Nucleus accumbens (tissue), 56 donors: ENCODE data around the gene DHX30.
A peak's percentile ranks its signal among the peaks of the same experiment; 100 is the strongest.
"Not testable (repeated sequence)": the region's sequence is repeated elsewhere in the genome, so short reads cannot be mapped to it uniquely, and the experiment has no call there.

Source experiments
- DNase-seq, 56 donors: peaks; one replicate each; lab custom pipeline; 2025; lab: John Stamatoyannopoulos, UW

The DHX30 gene

DNA sequence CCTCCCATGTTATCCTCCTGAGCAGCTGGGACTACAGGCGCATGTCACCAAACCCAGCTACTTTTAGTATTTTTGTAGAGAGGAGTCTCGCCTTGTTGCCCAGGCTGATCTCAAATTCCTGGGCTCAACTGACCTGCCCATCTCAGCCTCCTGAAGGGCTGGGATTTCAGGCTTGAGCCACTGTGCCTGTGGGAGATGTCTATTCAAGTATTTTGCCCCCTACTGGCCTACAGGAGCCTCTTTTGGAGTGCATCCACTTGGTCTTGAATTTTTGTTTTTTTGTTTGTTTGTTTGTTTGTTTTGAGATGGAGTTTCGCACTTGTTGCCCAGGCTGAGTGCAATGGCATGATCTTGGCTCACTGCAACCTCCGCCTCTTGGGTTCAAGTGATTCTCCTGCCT, 3.2 kb upstream of the DHX30 start:
- no peak for DNase-seq

DNA sequence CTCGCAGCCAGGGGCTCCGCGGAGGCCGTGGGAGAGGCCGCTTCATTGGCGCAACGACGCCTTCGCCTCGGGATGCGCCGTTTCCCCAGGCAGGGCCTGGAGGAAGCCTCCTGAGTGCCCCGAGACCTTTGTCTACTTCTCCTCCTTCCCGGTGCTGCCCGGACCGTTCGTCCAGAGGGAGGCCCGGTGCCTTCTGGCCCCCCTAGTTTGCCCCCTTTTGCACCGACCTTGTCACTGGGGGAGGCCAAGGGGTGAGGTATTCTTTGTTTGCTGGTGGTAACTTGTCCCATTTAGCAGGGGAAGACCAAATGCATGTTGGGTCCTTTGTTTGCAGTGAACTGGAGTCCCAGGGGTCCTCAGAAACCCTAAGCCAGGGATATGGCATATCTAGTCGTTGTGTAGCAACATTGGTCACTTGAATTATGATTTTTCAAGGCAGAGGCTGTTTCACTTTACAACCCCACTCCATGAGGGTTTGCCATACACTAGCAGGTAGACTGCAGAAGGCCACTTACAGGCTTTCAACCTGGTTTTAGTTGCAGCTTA, 615 bp downstream of the DHX30 start:
- peak in 2 of 56 donors; percentile 45 to 48 for DNase-seq

DNA sequence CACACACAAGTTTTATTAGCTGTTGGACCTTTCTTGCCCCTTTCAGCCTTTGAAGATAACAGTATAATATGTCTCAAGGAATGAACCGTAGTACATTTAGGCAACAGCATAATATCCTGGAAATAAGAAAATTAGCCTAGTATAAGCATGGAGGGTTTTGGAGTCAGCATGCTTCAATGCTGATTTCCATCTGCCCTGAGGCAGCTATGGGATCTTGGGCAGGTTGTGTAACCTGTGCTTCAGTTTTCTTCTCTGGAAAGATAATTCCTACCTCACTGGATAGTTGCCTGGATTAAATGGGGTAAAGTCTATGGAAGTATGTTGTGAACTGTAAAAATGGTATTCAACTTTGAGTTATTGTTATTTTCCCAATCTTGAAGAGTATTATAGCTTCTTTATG, 1.6 kb downstream of the DHX30 start:
- no peak for DNase-seq

DNA sequence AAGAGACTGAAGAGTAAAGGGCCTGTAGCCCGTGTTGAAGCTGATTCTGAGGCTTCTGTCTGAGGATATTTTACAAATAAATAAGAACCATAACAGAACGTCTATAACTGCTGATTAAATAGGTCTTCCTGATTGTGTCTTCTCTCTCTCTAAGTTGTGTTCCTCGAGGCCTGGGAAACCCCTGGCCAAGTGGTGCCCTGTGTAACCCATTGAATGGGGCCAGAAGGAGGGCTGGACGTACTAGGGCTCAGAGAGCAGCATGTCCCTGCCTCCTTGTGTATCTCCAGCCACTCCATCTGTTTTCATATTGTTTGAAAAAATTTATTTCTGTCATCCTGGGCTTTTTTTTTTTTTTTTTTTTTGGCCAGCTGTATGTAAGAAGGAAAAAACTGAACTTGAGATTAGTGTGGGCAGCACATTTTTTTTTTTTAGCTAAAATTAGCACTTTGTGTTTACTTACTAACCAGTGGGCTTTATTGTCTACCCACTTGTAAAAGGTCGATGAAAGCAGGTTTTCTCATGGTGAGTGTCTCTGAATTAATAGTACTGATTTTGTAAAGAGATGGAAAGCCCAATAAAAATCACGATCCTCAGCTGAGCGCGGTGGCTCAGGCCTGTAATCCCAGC, 10.7 kb downstream of the DHX30 start:
- DNase-seq = peak in 2 of 56 donors; percentile 3 to 5

DNA sequence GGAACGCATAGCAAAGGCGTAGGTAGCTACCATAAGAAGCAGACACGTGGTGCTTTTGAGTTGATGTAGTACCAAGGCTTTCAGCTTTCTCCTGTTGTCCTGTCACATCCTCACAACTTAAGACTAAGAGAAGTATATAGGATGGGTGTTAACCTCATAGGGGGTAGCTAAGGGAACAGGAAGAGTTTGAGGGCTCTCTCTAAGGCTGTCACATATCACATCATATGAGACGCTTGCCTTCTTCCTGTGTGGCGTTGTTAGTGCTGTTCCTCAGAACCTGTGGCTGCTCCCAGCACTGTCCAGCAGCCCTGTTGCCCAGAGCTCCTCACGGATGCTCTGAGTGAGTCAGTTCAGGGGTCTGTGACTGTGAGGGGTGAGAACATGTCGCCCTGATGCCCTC, 14.7 kb downstream of the DHX30 start:
- DNase-seq = no peak

DNA sequence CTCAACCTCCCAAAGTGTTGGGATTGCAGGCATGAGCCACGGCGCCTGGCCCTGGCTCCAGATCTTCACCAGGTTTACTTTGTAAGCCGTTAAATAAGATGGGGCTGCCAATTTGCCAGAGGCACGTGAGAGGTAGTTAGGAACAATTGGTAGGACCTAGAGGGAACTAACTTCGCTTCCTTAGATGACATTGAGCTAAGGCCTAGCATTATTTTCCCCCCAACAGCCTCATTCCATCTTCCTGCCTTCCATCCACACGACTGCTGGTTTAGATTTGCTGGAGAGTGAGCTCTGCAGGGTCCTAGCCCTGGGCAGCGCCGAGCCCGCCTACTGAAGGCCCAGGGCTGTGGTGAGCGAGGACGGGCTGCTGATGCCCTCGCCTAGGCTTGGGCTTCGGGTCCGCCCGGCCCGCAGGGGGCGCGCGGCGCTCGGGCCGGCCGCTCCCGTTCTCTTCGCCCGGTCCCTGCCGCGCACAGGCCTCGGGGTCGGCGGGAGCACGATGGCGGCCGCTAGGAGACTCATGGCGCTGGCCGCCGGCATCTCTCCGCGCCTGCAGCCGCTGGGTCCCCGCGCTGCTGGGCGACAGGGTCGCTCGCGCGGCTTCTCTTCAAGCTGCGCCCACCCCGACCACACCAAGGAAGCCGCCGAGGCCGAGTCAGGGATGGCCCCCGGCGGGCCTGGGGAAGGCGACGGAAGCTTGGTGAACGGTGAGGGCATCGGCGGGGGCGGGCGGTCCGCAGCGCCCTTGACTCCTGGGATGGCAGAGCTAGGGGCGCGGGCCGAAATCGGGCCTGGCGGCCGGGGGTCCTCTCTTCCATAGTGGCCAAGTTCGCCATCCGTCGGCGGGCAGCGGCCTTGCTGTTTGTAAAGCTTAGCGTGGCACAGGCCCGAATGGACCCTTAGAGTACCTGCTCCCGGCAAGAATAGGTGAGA, 21.9 kb downstream of the DHX30 start:
- peak in 53 of 56 donors; percentile 15 to 82 (median 61) for DNase-seq

DNA sequence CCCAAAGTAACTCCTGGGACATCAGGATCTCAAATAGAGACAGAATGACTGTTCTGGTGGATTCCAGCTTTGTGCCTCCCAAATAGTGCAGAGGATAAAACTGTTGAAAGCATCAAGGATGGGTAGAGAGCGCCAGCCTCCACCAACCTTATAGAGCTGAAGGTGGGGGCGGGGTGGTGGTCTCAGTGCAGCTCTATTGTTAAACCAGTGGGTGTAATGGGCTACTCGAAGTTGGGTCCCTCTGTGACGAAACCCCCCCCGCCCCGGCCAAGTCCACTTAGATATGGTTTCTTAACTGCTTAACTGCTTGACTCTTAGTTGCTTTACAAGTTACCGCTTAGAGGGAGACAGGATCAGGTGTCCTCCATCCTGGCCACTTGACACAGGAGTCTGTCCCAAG, 22.7 kb downstream of the DHX30 start:
- no peak for DNase-seq

DNA sequence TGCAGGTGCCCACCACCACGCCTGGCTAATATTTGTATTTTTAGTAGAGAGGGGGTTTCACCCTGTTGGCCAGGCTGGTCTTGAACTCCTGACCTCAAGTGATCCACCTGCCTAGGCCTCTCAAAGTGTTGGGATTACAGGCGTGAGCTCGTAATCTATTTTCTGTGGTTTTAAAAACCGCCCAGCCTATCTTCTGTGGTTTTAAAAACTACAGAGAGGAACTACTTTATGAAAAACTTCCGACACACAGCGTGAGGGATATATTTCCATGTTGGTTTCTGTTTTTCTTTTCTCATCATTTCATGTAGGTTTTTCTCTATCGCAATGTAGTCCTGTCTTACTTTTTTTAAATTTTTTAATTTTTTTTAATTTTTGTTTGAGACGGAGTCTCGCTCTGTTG, 26.5 kb downstream of the DHX30 start:
- not testable (repeated sequence) for DNase-seq

DNA sequence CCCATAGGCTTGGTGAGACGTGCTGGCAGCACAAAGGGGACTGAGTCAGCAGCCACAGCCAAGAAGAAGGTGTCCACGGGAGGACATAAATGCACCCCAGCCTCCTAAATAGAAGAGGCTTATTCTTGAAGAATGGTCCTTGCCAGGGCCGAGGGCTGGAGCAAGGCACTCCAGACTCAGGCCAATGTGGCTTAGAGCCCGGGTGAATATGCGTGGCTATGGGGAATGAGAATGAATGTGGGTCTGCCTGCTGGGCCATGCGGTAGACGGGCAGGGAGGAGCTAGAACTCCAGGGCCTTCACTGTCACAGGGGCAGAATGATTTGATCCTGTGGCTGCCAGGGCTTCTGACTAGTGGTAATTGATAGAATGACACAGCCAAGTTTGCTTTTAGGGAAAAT, 34.0 kb downstream of the DHX30 start:
- peak in 25 of 56 donors; percentile 13 to 76 (median 37) for DNase-seq

DNA sequence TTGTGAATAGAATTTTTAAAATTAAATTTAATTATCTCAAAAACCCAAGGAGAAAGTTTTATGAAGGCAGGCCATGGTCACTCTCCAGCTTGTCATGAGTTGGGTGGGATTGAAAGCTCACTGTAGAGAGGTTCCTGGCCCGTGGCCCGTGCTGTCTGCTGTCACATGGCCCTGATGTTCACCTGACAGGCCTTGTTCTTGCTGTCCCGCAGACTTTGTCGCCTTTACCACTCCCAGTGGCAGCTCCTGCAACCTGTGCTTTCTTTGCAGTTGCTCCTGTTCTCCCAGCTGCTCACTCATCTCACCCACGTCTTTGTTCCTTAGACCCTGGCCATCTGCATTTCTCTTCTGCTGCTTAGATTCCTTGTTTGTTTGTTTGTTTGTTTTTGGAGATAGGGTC, 35.6 kb downstream of the DHX30 start:
- no peak for DNase-seq

DNA sequence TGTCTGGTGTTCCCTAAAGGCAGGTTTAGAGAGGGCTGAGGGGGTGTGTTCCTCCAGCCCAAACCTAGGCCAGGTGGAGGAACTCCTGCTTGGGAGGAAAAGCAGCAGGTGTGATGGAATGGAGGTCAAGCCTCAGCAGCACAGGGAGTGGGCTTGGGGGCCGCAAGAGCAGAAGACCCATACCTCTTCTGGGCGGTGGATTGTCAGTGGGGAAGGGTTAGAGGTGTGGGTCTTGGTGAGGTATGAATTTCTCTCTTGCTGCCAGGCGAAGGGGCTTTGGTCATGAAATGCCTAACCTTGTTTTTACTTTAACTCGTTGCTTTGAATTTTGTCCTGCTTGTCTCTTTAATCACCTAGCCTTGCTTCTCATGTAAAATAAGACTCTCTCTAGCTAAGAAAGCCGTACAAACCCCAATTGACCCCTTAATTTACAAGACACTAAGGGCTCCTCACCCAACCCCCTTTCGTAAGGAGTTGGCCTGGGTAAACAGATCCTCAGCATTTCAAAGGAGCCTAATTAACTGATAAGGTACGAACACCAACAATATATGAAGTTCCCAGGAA, 38.9 kb downstream of the DHX30 start:
- no peak for DNase-seq

DNA sequence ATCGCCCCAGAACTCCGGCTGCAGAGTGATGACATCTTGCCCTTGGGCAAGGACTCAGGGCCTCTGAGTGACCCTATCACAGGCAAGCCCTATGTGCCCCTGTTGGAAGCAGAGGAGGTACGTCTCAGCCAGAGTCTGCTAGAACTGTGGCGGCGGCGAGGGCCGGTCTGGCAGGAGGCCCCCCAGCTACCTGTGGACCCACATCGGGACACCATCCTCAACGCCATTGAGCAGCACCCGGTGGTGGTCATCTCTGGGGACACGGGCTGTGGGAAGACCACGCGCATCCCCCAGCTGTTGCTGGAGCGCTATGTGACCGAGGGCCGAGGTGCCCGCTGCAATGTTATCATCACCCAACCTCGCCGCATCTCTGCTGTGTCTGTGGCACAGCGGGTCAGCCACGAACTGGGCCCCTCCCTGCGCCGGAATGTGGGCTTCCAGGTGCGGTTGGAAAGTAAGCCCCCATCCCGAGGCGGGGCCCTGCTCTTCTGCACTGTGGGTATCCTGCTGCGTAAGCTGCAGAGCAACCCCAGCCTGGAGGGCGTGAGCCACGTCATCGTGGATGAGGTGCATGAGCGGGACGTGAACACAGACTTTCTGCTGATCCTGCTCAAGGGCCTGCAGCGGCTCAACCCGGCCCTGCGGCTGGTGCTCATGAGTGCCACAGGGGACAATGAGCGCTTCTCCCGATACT, 43.4 kb downstream of the DHX30 start:
- no peak for DNase-seq

DNA sequence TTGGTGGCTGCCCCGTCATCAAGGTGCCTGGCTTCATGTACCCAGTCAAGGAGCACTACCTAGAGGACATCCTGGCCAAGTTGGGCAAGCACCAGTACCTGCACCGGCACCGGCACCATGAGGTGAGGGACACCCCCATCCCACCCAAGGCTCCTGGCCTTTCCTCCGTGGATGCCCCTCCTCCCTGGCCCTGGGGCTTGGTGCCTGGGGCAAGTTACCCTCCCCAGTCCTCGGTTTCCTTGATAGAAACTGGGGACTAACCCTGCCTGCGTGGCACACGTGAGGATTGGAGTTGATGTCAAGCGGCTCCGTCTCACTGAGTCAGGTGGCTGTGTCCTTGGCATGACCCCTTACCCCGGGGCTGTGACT, 43.9 kb downstream of the DHX30 start:
- no peak for DNase-seq

DNA sequence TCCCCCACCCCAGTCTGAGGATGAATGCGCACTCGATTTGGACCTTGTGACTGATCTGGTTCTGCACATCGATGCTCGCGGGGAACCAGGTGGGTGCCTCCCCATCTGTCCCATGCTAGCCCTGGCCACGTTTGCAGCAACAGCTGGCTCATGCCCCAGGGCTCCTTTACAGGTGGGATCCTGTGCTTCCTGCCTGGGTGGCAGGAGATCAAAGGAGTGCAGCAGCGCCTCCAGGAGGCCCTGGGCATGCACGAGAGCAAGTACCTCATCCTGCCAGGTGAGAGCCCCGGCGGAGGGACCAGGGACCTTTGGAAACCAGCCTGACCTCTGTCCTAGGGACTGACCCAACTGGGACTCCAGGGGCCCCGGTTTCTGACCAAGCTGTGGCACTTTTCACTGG, 44.3 kb downstream of the DHX30 start:
- no peak for DNase-seq

DNA sequence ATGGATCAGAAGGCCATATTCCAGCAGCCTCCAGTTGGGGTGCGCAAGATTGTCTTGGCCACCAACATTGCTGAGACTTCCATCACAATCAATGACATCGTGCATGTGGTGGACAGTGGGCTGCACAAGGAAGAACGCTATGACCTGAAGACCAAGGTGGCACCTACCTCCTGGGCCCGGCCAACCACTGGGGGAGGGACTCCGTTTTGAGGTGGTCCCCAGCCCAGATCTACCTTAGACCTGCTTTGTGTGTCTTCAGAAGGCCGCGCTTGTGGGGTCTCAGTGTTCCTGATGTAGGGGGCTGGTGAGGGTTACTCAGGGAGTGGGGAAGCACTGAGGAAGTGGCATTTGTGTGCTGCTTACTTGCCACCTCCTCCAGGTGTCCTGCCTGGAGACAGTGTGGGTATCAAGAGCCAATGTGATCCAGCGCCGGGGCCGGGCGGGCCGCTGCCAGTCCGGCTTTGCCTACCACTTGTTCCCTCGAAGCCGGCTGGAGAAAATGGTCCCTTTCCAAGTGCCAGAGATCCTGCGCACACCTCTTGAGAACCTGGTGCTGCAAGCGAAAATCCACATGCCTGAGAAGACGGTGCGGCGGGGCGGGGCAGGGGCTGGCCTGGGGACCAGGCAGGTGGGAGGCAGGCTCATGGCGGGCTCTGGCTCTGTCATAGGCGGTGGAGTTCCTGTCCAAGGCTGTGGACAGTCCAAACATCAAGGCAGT, 45.0 kb downstream of the DHX30 start:
- DNase-seq = no peak

DNA sequence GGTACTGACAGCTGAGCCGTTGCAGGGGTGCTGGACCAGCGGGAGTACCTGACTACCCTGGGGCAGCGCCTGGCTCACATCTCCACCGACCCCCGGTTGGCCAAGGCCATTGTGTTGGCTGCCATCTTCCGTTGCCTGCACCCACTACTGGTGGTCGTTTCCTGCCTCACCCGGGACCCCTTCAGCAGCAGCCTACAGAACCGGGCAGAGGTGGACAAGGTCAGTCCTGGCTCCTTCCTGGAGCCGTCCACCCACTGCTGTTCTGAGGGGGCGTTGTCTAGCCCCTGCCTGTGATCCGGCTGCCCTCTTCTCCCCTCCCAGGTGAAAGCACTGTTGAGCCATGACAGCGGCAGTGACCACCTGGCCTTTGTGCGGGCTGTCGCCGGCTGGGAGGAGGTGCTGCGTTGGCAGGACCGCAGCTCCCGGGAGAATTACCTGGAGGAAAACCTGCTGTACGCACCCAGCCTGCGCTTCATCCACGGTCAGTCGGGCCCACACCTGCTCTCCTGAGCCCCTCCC, 45.7 kb downstream of the DHX30 start:
- DNase-seq = no peak

DNA sequence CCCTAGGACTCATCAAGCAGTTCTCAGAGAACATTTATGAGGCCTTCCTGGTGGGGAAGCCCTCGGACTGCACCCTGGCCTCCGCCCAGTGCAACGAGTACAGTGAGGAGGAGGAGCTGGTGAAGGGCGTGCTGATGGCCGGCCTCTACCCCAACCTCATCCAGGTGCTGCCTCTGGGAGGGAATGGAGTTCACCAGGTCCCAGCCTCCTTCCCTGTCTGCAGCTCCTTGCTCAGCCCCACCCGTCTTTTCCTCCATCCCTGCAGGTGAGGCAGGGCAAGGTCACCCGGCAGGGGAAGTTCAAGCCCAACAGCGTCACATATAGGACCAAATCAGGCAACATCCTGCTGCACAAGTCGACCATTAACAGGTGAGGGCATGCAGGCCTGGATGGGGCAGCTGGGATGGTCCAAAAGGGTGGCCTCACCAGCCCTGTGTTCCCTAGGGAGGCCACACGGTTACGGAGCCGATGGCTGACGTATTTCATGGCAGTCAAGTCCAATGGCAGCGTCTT, 46.3 kb downstream of the DHX30 start:
- DNase-seq = no peak

DNA sequence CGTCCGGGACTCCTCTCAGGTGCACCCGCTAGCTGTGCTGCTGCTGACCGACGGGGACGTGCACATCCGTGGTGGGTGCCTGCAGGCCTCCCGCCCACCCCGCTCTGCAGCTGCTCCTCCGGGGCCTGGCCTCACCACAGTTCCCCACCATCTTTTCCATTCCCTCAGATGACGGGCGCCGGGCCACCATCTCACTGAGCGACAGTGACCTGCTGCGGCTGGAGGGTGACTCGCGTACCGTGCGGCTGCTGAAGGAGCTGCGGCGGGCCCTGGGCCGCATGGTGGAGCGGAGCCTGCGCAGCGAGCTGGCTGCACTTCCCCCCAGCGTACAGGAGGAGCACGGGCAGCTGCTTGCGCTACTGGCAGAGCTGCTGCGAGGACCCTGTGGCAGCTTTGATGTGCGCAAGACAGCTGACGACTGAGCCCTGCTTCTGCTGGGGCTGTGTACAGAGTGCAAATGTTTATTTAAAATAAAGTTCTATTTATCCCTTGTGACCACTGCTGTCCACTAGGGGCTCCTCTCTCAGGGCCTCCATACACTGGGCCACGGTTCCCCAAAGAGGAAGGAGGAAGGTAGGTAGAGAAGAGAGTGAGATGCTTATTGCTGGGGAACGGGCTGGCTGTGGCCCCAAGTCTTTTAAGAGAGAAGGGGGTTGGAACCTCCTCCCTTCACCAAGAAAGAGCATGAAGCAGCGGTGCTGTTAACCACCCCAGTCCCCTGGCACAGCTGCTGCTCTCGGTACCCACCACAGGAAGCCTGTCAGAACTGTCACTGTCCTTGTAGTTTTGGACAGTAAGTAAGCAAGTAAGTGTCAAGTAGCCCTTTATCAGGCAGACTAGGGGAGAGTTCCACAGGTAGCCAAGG, 47.0 kb downstream of the DHX30 start:
- DNase-seq = no peak
